Bronchial epithelial cell (primary cell): ENCODE data around the gene CST6. TPM values are rescaled to one million over a fixed set of nuclear protein-coding genes. Genes with fewer than 3 reads are reported as not detected.

ENCODE experiments used
- DNase-seq: peaks from one replicate; pipeline ENCODE4 v3.0.0-alpha.2; 2010; ENCODE audit warnings: low read depth
- FAIRE-seq: peaks from 2 replicates; lab custom pipeline; 2011; peaks lifted over from hg19 to GRCh38; lab: Jason Lieb, UNC
- H3K27me3 ChIP-seq: 2 replicates; pipeline ENCODE4 v1.5.1; 2011; ENCODE audit warnings: low read length; ENCODE audit not compliant: control insufficient read depth, insufficient read depth
- H3K36me3 ChIP-seq: 2 replicates; pipeline ENCODE4 v1.5.1; 2011; ENCODE audit warnings: low read length; ENCODE audit not compliant: control insufficient read depth, insufficient read depth
- H3K4me3 ChIP-seq: 2 replicates; pipeline ENCODE4 v1.5.1; 2011; ENCODE audit warnings: mild to moderate bottlenecking, low read depth, low read length, control low read depth
- total RNA-seq: library from RNA; depleted of rRNA; stranded (reverse); fragments of >200 nt; gene quantifications from 2 replicates; pipeline ENCODE4 v1.2.1, GENCODE V29; 2014
- TF ChIP-seq, protein P1 (sequence below): IDR thresholded peaks from 2 replicates; pipeline ENCODE4 v1.5.1; 2011; ENCODE audit warnings: mild to moderate bottlenecking, moderate library complexity, low read length, control low read depth, inconsistent platforms; ENCODE audit not compliant: insufficient read depth, severe bottlenecking

Gene CST6
- total RNA-seq, 1 donor from 2014 or later = 3.9 TPM

GRCh38 chr11:65997286-65997685 lies 14.5 kb upstream of the CST6 start:
- DNase-seq = no peak
- peaks cover 24% of the 10 kb centered on the region for H3K36me3 ChIP-seq
- no peaks in the 10 kb centered on the region for H3K27me3 ChIP-seq
- no peak for FAIRE-seq
- TF ChIP-seq, protein P1, sequence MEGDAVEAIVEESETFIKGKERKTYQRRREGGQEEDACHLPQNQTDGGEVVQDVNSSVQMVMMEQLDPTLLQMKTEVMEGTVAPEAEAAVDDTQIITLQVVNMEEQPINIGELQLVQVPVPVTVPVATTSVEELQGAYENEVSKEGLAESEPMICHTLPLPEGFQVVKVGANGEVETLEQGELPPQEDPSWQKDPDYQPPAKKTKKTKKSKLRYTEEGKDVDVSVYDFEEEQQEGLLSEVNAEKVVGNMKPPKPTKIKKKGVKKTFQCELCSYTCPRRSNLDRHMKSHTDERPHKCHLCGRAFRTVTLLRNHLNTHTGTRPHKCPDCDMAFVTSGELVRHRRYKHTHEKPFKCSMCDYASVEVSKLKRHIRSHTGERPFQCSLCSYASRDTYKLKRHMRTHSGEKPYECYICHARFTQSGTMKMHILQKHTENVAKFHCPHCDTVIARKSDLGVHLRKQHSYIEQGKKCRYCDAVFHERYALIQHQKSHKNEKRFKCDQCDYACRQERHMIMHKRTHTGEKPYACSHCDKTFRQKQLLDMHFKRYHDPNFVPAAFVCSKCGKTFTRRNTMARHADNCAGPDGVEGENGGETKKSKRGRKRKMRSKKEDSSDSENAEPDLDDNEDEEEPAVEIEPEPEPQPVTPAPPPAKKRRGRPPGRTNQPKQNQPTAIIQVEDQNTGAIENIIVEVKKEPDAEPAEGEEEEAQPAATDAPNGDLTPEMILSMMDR = no peak
- H3K4me3 ChIP-seq = no peak overlapping the region

DNA sequence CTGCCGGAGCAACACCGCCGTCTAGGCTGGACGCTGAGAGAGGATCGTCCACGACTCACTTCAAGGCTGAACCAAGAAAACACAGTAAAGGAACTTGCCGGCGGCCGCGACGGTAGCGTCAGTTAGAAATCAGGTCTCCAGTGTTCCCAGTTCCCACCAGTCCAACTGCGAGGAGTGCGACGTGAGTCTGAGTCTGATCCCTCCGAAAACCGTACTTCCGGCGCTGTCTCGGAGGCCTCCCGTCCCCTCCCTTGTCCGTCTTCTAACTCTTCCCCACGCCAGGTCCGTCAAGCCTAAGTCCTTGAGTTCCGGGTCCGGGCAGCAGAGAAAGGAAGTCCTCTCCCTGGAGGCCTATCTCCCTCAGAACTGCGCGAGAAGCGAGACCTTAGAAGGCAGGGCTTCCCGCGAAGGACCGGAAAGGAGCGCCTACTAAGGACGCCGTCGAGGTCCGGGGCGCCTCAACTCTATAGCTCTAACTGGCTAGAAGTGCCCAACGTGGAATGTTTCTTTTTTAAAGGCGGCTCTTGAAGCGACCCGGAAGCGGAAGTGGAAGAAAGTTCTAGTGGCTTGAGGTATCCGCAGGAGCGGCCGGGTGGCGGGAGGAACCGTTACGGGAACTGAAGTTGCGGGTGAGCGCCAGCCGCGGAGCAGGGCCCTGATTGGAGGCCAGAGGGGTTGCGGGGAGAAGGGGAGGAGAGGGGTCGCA lies 9.7 kb upstream of the CST6 start, which contains the start of the genes BANF1 and EIF1AD:
Gene BANF1 (plus strand): TSS at position 562 of the 706 bp plus-strand sequence. CDS start 748 bp downstream, outside the sequence.
Gene EIF1AD (minus strand): TSS at position 216 of the 706 bp plus-strand sequence. CDS start 1,768 bp downstream, outside the sequence.
- FAIRE-seq = no peak
- DNase-seq = peak; percentile 94
- no peaks in the 10 kb centered on the region for H3K27me3 ChIP-seq
- TF ChIP-seq, protein P1 = no peak
- H3K36me3 ChIP-seq = peaks cover 30% of the 10 kb centered on the region
- H3K4me3 ChIP-seq = peak within 1 kb of the TSS; percentile 65

- peak overlapping the region; percentile 65 for H3K4me3 ChIP-seq
- H3K36me3 ChIP-seq = peaks cover 28% of the 10 kb centered on the region
- DNase-seq = peak; percentile 31
- FAIRE-seq = no peak
- TF ChIP-seq, protein P1 = peak; percentile 23
- no peaks in the 10 kb centered on the region for H3K27me3 ChIP-seq
Measured at GRCh38 chr11:66002648-66003225, 9.1 kb upstream of the CST6 start.

DNA sequence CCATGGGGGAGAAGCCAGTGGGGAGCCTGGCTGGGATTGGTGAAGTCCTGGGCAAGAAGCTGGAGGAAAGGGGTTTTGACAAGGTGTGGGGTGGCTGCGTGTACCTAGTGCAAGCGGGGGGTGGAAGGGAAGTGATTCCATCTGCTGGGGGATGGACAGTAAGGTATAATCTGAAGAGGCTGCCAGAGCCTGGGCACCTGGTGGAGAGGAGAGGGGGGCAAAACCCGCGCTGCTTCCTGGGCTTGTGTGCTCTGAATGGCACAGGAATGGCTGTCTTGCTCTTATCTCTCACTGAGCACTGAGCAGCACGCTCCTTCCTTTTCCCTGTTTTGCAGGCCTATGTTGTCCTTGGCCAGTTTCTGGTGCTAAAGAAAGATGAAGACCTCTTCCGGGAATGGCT lies 8.5 kb upstream of the CST6 start:
- H3K36me3 ChIP-seq = peaks cover 23% of the 10 kb centered on the region
- TF ChIP-seq, protein P1 = no peak
- DNase-seq (no peak), FAIRE-seq (no peak)
- H3K4me3 ChIP-seq = peak overlapping the region; percentile 65
- no peaks in the 10 kb centered on the region for H3K27me3 ChIP-seq

- FAIRE-seq (no peak), DNase-seq (no peak)
- Histone ChIP-seq H3K27me3 (no peaks in the 10 kb centered on the region), H3K36me3 (peaks cover 15% of the 10 kb centered on the region), H3K4me3 (no peak overlapping the region)
- TF ChIP-seq, protein P1 = no peak
Measured at GRCh38 chr11:66004186-66004585, 7.6 kb upstream of the CST6 start.
